OCI-LY1 (cell line): ENCODE measurements around the gene LINS1.

Source experiments
- H2AFZ ChIP-seq: fragments of 200-600 bp; sonication (generic), shearing (Covaris generic); 2 replicates; pipeline ENCODE4 v1.6.0; 2014; ENCODE audit warnings: antibody characterized with exemption, mild to moderate bottlenecking, low read length
- H3F3A ChIP-seq: fragments of 200-600 bp; sonication (generic), shearing (Covaris generic); 2 replicates; pipeline ENCODE4 v1.6.0; 2014; ENCODE audit warnings: mild to moderate bottlenecking, antibody characterized with exemption, low read length, moderate library complexity; ENCODE audit not compliant: insufficient read depth
- H3K27ac ChIP-seq: fragments of 200-600 bp; sonication (generic); 2 replicates; pipeline ENCODE4 v1.5.1; 2014; ENCODE audit warnings: low read length, mixed run types, mild to moderate bottlenecking, low read depth; ENCODE audit not compliant: poor library complexity, severe bottlenecking
- H3K27me3 ChIP-seq: fragments of 200-600 bp; sonication (generic); 2 replicates; pipeline ENCODE4 v1.6.0; 2014; ENCODE audit warnings: antibody characterized with exemption, mild to moderate bottlenecking, low read length, moderate library complexity; ENCODE audit not compliant: insufficient read depth
- H3K36me3 ChIP-seq: fragments of 200-600 bp; sonication (generic); 2 replicates; pipeline ENCODE4 v1.6.1; 2014; ENCODE audit warnings: mild to moderate bottlenecking, antibody characterized with exemption, low read length, moderate library complexity, mixed read lengths; ENCODE audit not compliant: insufficient read depth
- H3K4me1 ChIP-seq: fragments of 200-600 bp; sonication (generic); 2 replicates; pipeline ENCODE4 v1.5.1; 2014; ENCODE audit warnings: mild to moderate bottlenecking, low read length, moderate library complexity; ENCODE audit not compliant: insufficient read depth, severe bottlenecking
- H3K4me2 ChIP-seq: fragments of 200-600 bp; sonication (generic), shearing (Covaris generic); 2 replicates; pipeline ENCODE4 v1.6.1; 2014; ENCODE audit warnings: low read length
- H3K4me3 ChIP-seq: fragments of 200-600 bp; sonication (generic); 2 replicates; pipeline ENCODE4 v1.5.1; 2014; ENCODE audit warnings: low read length, low read depth, mild to moderate bottlenecking, mixed read lengths; ENCODE audit not compliant: poor library complexity, severe bottlenecking
- H3K79me2 ChIP-seq: fragments of 200-600 bp; shearing (Covaris generic); 2 replicates; pipeline ENCODE4 v1.6.1; 2016; ENCODE audit warnings: mixed run types, low read length, mixed read lengths; ENCODE audit not compliant: insufficient read depth
- H3K9ac ChIP-seq: fragments of 200-600 bp; sonication (generic), shearing (Covaris generic); 2 replicates; pipeline ENCODE4 v1.6.1; 2014; ENCODE audit warnings: mild to moderate bottlenecking, low read length, mixed read lengths
- H3K9me2 ChIP-seq: fragments of 200-600 bp; sonication (generic), shearing (Covaris generic); 2 replicates; pipeline ENCODE4 v1.6.1; 2014; ENCODE audit warnings: low read depth, mild to moderate bottlenecking, low read length, mixed read lengths
- H3K9me3 ChIP-seq: fragments of 200-600 bp; shearing (Covaris generic); 2 replicates; pipeline ENCODE4 v1.6.1; 2014; ENCODE audit warnings: low read length, mixed read lengths
- H4K20me1 ChIP-seq: fragments of 200-600 bp; sonication (generic), shearing (Covaris generic); 2 replicates; pipeline ENCODE4 v1.6.0; 2016; ENCODE audit warnings: mild to moderate bottlenecking, low read length; ENCODE audit not compliant: insufficient read depth
- CTCF ChIP-seq: fragments of 200-600 bp; sonication (generic), shearing (Covaris generic); IDR thresholded peaks from 2 replicates; pipeline ENCODE4 v1.5.1; 2017; ENCODE audit warnings: mild to moderate bottlenecking, antibody characterized with exemption, low read length, moderate library complexity, mixed read lengths
- EZH2 ChIP-seq: fragments of 200-600 bp; sonication (generic), shearing (Covaris generic); IDR thresholded peaks from 2 replicates; pipeline ENCODE4 v1.8.0; 2017; ENCODE audit warnings: borderline replicate concordance, mixed run types, mild to moderate bottlenecking, antibody characterized with exemption, low read length, moderate library complexity, mixed read lengths

LINS1 gene

DNA sequence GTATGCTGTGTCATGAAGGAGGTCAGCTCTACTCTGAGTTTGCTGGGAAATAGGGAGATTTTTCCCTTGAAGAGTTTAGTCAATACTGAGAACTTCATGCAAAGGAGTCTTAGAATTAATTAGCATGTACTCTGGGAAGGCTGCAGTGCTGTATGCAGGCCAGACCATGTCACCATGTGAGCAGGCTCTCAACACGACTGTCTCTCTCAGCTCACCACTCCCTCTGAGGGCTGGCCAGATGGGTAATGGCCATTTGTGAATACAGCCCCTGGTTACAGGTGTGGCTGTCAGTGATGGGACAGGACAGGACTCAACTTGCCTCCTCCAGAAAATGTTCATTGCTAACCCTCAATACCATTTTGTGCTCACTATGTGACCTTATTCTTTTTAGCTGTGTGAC, 68.1 kb downstream of the LINS1 start:
- no peaks in the 10 kb centered on the region for H4K20me1 ChIP-seq
- no peaks in the 10 kb centered on the region for H3K36me3 ChIP-seq
- no peaks in the 10 kb centered on the region for H3K9me3 ChIP-seq
- no peak overlapping the region for H3K27ac ChIP-seq
- H3K79me2 ChIP-seq, result no peaks in the 10 kb centered on the region
- H3K9ac ChIP-seq, result no peak overlapping the region
- TF ChIP-seq EZH2, result no peak
- TF ChIP-seq CTCF, result no peak
- H3K4me1 ChIP-seq, result no peaks in the 10 kb centered on the region
- H3K9me2 ChIP-seq, result no peaks in the 10 kb centered on the region
- no peak overlapping the region for H3K4me3 ChIP-seq
- no peak overlapping the region for H2AFZ ChIP-seq
- H3K27me3 ChIP-seq, result no peaks in the 10 kb centered on the region
- no peaks in the 10 kb centered on the region for H3F3A ChIP-seq
- no peak overlapping the region for H3K4me2 ChIP-seq

DNA sequence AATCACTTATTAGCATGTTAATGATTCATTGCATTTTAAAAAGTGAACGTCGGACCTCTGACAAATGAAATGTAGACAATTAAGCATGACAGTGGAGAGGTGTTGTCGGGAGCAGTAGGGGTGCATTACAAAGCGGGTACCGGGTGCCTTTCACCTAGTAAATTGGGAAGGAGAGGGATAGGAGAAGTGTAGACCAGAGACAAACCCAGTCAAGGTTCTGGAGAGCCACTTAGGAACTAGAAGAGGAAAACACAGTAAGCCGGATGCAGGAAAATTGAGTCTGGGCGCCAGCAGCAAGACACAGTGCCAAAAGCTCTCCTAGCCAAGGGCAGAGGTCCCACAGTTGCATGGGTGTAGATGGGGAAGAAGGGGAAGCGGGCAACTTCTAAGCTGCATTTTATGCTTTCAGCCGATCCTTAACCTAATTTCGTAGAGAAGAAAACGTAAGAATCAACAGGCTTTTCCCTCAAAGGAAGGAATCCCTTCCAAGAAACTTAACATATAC, 70.1 kb downstream of the LINS1 start:
- H3K79me2 ChIP-seq, result no peaks in the 10 kb centered on the region
- no peak overlapping the region for H3K9ac ChIP-seq
- no peak overlapping the region for H2AFZ ChIP-seq
- H4K20me1 ChIP-seq, result no peaks in the 10 kb centered on the region
- no peaks in the 10 kb centered on the region for H3K9me2 ChIP-seq
- no peak for TF ChIP-seq EZH2
- TF ChIP-seq CTCF, result no peak
- H3F3A ChIP-seq, result no peaks in the 10 kb centered on the region
- H3K4me2 ChIP-seq, result no peak overlapping the region
- no peaks in the 10 kb centered on the region for H3K4me1 ChIP-seq
- no peaks in the 10 kb centered on the region for H3K27me3 ChIP-seq
- no peaks in the 10 kb centered on the region for H3K9me3 ChIP-seq
- no peaks in the 10 kb centered on the region for H3K36me3 ChIP-seq
- H3K27ac ChIP-seq, result no peak overlapping the region
- H3K4me3 ChIP-seq, result no peak overlapping the region

DNA sequence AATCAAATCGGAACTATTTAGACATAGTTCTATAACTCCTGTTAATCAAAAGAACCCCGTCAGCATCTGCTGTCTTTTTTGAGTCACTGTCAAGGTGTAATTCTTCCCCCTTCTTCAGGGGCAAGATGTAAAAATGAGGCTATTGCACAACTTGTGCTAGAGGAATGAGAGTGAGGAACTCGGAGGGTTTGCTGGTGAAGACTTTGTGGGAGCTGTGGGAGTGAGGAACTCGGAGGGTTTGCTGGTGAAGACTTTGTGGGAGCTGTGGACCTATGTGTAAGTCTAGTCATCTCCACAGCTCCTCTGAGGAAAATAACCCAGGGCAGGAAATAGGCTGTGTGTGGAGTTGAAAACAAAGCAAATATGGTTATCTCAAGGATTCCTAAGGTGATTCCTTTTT, 70.8 kb downstream of the LINS1 start:
- Histone ChIP-seq H3F3A (no peaks in the 10 kb centered on the region), H3K27me3 (no peaks in the 10 kb centered on the region)
- no peak for TF ChIP-seq CTCF
- TF ChIP-seq EZH2, result no peak

More for the DNA sequence above, 70.8 kb downstream of the LINS1 start:
- H3K4me3 ChIP-seq, result no peak overlapping the region
- H3K9me3 ChIP-seq, result no peaks in the 10 kb centered on the region
- no peak overlapping the region for H3K9ac ChIP-seq
- H3K79me2 ChIP-seq, result no peaks in the 10 kb centered on the region
- H3K27ac ChIP-seq, result no peak overlapping the region
- H3K36me3 ChIP-seq, result no peaks in the 10 kb centered on the region
- H3K4me1 ChIP-seq, result no peaks in the 10 kb centered on the region
- H3K4me2 ChIP-seq, result no peak overlapping the region
- H4K20me1 ChIP-seq, result no peaks in the 10 kb centered on the region
- H3K9me2 ChIP-seq, result no peaks in the 10 kb centered on the region
- no peak overlapping the region for H2AFZ ChIP-seq
